ENCODE measurements around the gene MLLT10.
A peak's percentile ranks its signal among the peaks of the same experiment; 100 is the strongest.

MLLT10 gene

DNA sequence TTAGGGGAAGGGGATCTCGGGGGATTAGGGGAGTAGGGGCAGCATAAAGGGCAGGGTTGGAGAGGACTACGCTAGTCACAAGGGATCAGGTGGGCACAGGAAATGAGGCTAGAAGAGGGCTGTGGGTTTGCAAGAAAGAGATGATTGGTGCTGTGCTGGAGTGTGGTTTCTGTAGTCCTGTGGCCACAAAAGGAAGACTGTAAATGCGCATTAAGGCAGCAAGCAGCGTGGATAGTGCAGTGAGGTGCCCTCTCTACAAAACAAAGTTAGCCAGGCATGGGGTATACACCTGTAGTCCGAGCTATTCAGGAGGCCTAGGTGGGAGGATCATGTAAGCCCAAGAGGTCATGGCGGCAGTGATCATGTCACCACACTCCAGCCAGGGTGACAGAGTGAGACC lies 212.1 kb downstream of the MLLT10 start:
- peak overlapping the region in 5 of 11 experiments; percentile 0 to 41 (median 18); a peak in 5 of 22 replicates for H3K4me2 ChIP-seq
- no peak overlapping the region for H3K27ac ChIP-seq
- H3K4me1 ChIP-seq, result peaks cover 0 to 13% (median 8%) of the 10 kb centered on the region in 10 experiments; a peak in 11 of 20 replicates
- no peaks in the 10 kb centered on the region for H3K27me3 ChIP-seq
- no peaks in the 10 kb centered on the region for H3K9me3 ChIP-seq (replicated peaks in 1 of 11)
- no peak for TF ChIP-seq Cebpa-rat (IDR thresholded peaks at IDR 0.05)
- no peak overlapping the region for H3K9ac ChIP-seq
- no peaks in the 10 kb centered on the region; a peak in 1 of 22 replicates for H4K20me1 ChIP-seq
- no peak overlapping the region for H3K4me3 ChIP-seq
- peaks cover 31 to 47% (median 38%) of the 10 kb centered on the region in 11 experiments for H3K36me3 ChIP-seq

DNA sequence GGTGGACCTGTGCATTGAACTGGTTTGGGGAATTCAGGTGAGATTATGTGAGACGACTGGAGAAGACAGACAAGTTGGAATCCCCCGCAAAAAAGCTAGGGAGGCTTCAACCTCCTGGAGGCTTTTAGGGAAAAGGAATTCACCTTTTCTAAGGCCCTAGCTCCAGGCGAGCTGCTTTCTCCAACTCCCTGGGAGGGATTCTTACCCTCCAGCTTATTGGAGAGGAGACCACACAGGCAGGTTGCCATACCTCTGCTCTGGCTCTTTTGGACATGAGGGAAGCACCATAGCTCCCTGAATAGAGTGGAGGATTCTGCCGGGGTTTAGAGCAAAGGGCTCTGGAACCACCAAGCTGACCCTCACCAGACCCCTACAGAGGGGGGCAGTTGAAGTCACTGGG lies 213.8 kb downstream of the MLLT10 start:
- Histone ChIP-seq H3K27ac (no peak overlapping the region), H3K4me1 (peaks cover 0 to 19% (median 12%) of the 10 kb centered on the region in 10 experiments; a peak in 13 of 20 replicates), H4K20me1 (no peaks in the 10 kb centered on the region; a peak in 1 of 22 replicates), H3K27me3 (no peaks in the 10 kb centered on the region), H3K9ac (no peak overlapping the region), H3K4me2 (no peak overlapping the region), H3K4me3 (no peak overlapping the region), H3K36me3 (peaks cover 15 to 30% (median 22%) of the 10 kb centered on the region in 11 experiments), H3K9me3 (replicated peaks in 1 of 11) (no peaks in the 10 kb centered on the region)
- TF ChIP-seq Cebpa-rat (IDR thresholded peaks at IDR 0.05), result no peak

DNA sequence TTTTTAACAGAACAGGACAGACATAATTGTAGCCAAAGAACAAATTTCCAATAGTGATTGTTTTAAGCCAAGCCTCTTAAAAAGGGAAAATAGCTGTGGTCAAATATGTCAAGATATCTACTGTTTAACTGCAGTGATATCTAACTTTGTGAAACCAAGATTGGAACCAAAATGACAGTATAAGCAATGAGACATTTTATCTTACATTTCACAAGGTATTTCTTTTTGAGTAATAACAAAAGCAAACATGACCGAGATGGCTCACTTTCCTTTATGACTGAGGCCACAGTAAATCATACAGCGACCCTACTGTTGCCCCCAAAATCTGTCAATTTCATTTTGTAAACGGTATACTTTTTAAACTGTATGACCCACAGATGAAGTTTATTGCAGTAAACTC lies 215.8 kb downstream of the MLLT10 start:
- no peak overlapping the region for H3K27ac ChIP-seq

DNA sequence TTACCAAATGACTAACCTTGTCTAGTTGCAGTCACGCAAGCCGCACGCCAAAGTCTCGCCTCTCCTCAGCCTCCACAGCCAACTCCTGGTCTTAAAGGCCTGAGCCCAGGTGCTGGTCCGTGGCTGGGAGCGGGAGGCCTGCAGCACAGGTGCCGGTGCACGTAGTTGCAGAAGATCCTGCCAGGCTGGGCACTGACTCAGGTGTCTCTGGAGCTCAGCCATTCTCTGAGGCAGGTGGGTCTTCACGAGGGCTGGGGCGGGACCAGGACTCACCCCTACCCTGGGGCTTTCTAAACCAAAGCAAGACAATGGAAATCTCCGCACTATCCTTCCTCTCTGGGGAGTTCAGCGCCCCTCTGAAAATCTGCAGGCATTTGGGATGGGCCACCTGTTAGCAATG lies 216.4 kb downstream of the MLLT10 start:
- TF ChIP-seq Cebpa-rat (IDR thresholded peaks at IDR 0.05), result no peak
- Histone ChIP-seq H3K9ac (no peak overlapping the region), H3K4me1 (peaks cover 15 to 46% (median 35%) of the 10 kb centered on the region in 10 experiments), H3K36me3 (peaks cover 0 to 7% (median 0%) of the 10 kb centered on the region in 11 experiments; a peak in 4 of 22 replicates), H3K4me2 (no peak overlapping the region), H3K4me3 (no peak overlapping the region), H3K9me3 (replicated peaks in 1 of 11) (no peaks in the 10 kb centered on the region), H3K27me3 (no peaks in the 10 kb centered on the region), H4K20me1 (no peaks in the 10 kb centered on the region; a peak in 1 of 22 replicates), H3K27ac (no peak overlapping the region)

More for the DNA sequence above, 215.8 kb downstream of the MLLT10 start:
- Histone ChIP-seq H3K27me3 (no peaks in the 10 kb centered on the region), H4K20me1 (no peaks in the 10 kb centered on the region; a peak in 1 of 22 replicates), H3K9me3 (replicated peaks in 1 of 11) (no peaks in the 10 kb centered on the region), H3K4me2 (no peak overlapping the region), H3K4me1 (peaks cover 15 to 39% (median 32%) of the 10 kb centered on the region in 10 experiments), H3K9ac (no peak overlapping the region), H3K4me3 (no peak overlapping the region), H3K36me3 (peaks cover 0 to 13% (median 5%) of the 10 kb centered on the region in 11 experiments; a peak in 19 of 22 replicates)
- no peak for TF ChIP-seq Cebpa-rat (IDR thresholded peaks at IDR 0.05)

GRCh38 chr10:21751341-21752310 lies 217.6 kb downstream of the MLLT10 start:
- Histone ChIP-seq H4K20me1 (no peaks in the 10 kb centered on the region; a peak in 1 of 22 replicates), H3K27ac (peak overlapping the region in 5 of 11 experiments; percentile 44 to 85 (median 78); a peak in 6 of 22 replicates), H3K36me3 (peaks cover 0 to 3% (median 0%) of the 10 kb centered on the region in 11 experiments; a peak in 1 of 22 replicates), H3K4me1 (peaks cover 15 to 40% (median 27%) of the 10 kb centered on the region in 10 experiments), H3K9me3 (replicated peaks in 1 of 11) (no peaks in the 10 kb centered on the region), H3K9ac (no peak overlapping the region), H3K4me3 (no peak overlapping the region), H3K4me2 (no peak overlapping the region), H3K27me3 (no peaks in the 10 kb centered on the region)
- no peak for TF ChIP-seq Cebpa-rat (IDR thresholded peaks at IDR 0.05)

DNA sequence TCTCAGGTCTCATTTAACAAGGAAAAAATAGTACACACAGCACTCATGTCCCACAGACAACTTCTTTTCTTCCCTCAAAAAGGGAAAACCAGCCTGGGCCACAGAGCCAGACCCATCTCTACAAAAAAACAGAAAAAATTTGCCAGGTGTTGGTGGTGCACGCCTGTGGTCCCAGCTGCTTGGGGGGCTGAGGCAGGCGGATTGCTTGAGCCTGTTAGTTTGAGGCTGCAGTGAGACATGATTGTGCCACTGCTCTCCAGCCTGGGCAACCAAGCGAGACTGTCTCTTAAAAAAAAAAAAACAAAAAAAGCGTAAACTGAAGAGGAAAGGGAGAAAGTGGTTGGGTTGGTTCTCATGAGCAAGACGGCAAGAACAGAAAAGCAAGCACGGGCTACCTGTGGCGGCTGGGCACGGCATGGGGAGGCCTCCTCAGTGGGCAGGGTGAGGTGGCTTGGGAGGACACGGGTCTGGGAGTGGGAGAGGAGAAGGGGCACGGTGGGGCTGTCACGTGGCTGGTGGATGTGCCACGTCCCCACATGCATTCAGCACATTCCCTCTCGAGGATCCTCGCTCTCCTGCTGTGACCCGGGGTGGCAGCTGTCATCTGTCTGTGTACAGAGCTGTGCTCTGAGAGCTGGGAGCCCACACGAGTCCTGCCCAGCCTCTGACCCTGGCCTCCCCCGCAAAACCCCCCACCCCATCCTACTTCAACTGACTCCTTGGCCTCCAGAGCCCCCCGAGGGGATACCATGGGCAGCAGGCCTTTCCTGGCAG lies 219.7 kb downstream of the MLLT10 start:
- peak overlapping the region in 10 of 11 experiments; percentile 7 to 74 (median 38); a peak in 15 of 22 replicates for H3K9ac ChIP-seq
- peak overlapping the region in 8 of 11 experiments; percentile 41 to 85 (median 67); a peak in 16 of 22 replicates for H3K27ac ChIP-seq
- no peaks in the 10 kb centered on the region for H3K9me3 ChIP-seq (replicated peaks in 1 of 11)
- peak overlapping the region; percentile 48 to 83 (median 74); a peak in 21 of 22 replicates for H3K4me2 ChIP-seq
- H3K4me1 ChIP-seq, result peaks cover 15 to 39% (median 27%) of the 10 kb centered on the region in 10 experiments
- no peaks in the 10 kb centered on the region; a peak in 1 of 22 replicates for H4K20me1 ChIP-seq
- peaks cover 0 to 5% (median 0%) of the 10 kb centered on the region in 11 experiments; a peak in 3 of 22 replicates for H3K36me3 ChIP-seq
- no peak overlapping the region for H3K4me3 ChIP-seq
- peak in 3 of 11 experiments; percentile 13 to 75 (median 63); a peak in 3 of 22 replicates for TF ChIP-seq Cebpa-rat (IDR thresholded peaks at IDR 0.05)
- no peaks in the 10 kb centered on the region for H3K27me3 ChIP-seq

- Histone ChIP-seq H3K4me2 (peak overlapping the region; percentile 35 to 83 (median 74); a peak in 21 of 22 replicates), H3K36me3 (peaks cover 0 to 9% (median 0%) of the 10 kb centered on the region in 11 experiments; a peak in 3 of 22 replicates), H3K27me3 (no peaks in the 10 kb centered on the region), H3K4me1 (peaks cover 15 to 39% (median 27%) of the 10 kb centered on the region in 10 experiments), H3K9ac (peak overlapping the region in 10 of 11 experiments; percentile 7 to 74 (median 38); a peak in 15 of 22 replicates), H3K9me3 (replicated peaks in 1 of 11) (no peaks in the 10 kb centered on the region), H3K27ac (peak overlapping the region in 7 of 11 experiments; percentile 41 to 85 (median 78); a peak in 14 of 22 replicates), H3K4me3 (no peak overlapping the region), H4K20me1 (no peaks in the 10 kb centered on the region; a peak in 1 of 22 replicates)
- TF ChIP-seq Cebpa-rat (IDR thresholded peaks at IDR 0.05), result no peak
These were observed 220.5 kb downstream of the MLLT10 start for GRCh38 chr10:21754410-21755011.

GRCh38 chr10:21756707-21757106 lies 222.7 kb downstream of the MLLT10 start:
- H3K4me2 ChIP-seq, result no peak overlapping the region
- peaks cover 0 to 13% (median 0%) of the 10 kb centered on the region in 11 experiments; a peak in 4 of 22 replicates for H3K9me3 ChIP-seq (replicated peaks in 1 of 11)
- no peak overlapping the region for H3K9ac ChIP-seq
- peaks cover 15 to 39% (median 27%) of the 10 kb centered on the region in 10 experiments for H3K4me1 ChIP-seq
- no peaks in the 10 kb centered on the region for H4K20me1 ChIP-seq
- peaks cover 0 to 10% (median 0%) of the 10 kb centered on the region in 11 experiments; a peak in 3 of 22 replicates for H3K36me3 ChIP-seq
- no peak overlapping the region for H3K27ac ChIP-seq
- no peak for TF ChIP-seq Cebpa-rat (IDR thresholded peaks at IDR 0.05)
- H3K27me3 ChIP-seq, result no peaks in the 10 kb centered on the region
- H3K4me3 ChIP-seq, result no peak overlapping the region

Measured in BLaER1 treated with 17β-estradiol and CSF1 and Interleukin-3, amounts not matched to agents 10 nM and 100 nM (cell line).